ENCODE results near the gene SLC25A46.
"Not testable (repeated sequence)": the region's sequence is repeated elsewhere in the genome, so short reads cannot be mapped to it uniquely, and the experiment has no call there.

SLC25A46 gene

GRCh38 chr5:110757118-110757729 is 18.4 kb downstream of the SLC25A46 start:
- peak; percentile 52 for DNase-seq

DNA sequence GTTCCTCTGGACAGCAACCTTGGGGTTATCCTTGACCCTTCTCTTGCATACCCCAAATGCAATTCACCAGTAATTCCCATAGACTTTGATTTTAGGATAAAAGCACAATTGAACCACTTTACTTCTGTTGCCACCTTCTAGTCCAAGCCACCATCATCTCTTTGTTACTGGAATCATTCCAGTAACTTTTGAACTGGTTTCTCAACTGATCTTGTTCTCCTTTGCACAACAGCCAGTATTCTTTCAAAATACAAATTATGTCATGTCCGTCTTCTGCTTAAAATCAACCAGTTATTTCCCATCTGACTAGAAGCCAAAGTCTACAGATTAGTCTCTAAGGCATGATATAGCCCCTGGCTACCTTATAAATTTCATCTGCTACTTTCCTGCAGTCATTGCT is 21.4 kb downstream of the SLC25A46 start:
- no peak for DNase-seq

GRCh38 chr5:110768138-110768860 is 29.5 kb downstream of the SLC25A46 start:
- no peak for DNase-seq

DNA sequence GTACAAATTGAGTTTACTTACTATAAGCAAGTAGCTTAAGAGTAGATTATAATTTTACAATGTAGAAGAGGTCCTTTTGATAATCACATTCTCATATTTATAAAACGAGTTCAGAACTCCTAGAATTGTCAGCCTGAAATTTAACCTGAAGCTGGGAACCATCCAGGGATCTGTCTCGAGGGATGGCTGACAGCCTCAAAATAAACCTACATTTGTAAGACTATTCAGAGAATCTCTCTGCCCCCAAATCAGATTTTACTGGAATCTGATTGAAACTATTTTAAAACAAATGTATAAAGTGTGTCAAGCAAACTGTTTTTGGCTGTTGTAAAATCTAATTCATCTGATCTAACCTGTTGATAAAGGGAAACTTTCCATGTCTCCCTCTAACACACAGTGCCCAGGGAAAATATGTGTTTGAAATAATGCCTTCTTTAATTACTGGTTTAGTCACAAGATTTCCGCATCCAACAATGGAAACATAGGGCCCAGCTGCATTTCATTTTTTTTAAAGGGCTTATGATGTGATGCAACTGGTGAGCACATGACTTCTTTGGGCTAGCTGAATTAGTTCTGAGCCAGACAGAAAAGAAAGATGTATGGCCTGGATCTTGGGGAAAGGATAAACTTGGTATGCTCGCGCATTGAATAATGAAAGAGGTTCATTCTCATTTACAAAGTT is 30.3 kb downstream of the SLC25A46 start:
- no peak for DNase-seq

- DNase-seq: no peak
Measured at GRCh38 chr5:110770286-110770685, 31.5 kb downstream of the SLC25A46 start.

- DNase-seq: no peak
Measured at GRCh38 chr5:110784901-110785300, 46.1 kb downstream of the SLC25A46 start.

DNA sequence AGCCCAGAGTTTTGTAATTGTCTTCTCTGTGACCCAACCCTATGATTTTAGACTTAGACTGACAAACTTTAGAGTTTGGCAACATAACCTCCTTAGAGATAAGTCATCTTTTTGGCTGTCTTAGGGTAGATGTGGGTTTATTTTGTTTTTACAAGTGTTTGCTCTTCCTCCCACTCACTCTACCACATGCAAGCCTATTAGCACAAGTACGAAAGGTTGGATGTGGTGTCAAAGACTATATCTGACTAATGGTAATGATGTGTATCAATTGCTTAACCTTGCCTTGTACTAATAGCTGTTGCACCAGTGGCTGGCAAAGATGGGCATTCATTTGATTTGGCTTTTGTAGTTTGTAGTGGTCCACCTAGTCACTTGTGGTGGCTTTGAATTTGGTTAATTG is 46.5 kb downstream of the SLC25A46 start:
- peak; percentile 1 for DNase-seq

GRCh38 chr5:110788006-110788405 is 49.2 kb downstream of the SLC25A46 start:
- DNase-seq: not testable (repeated sequence)

DNA sequence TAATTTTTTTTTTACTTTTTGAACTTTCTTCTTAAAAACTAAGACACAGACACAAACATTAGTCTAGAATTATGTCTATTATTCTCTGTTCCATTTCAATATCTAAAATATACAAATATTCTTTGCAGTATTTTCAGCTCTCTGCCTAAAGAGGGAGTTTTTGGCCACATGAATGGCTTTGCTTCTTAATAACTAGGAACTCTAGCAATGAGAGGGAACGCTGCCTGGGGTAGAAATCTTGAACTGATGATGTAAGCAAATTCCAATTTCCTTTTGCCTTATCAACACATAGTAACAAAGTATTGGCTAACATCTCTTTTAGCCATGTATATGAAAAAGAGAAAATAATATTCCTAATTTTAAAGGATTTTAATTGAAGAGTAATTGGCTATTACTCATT is 51.9 kb downstream of the SLC25A46 start:
- DNase-seq: no peak

DNA sequence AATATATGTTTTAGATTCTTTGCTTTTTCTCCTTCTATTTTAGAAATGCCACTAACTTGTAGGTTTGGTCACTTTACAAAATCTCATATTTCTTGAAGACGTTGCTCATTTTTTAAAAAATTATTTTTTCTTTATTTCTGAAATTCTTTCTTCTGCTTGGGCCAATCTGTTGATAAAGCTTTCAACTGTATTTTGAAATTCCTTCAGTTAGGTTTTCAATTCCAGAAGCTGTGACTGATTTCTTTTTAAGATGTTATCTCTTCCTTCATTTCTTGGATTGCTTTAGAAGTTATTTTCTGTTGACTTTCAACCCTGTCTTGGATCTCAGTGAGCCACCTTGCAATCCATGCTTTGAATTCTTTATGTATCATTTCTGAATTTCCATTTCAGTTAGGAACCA is 64.2 kb downstream of the SLC25A46 start:
- no peak for DNase-seq

GRCh38 chr5:110803467-110804326 is 64.9 kb downstream of the SLC25A46 start:
- no peak for DNase-seq

GRCh38 chr5:110807169-110807568 is 68.4 kb downstream of the SLC25A46 start:
- no peak for DNase-seq

DNA sequence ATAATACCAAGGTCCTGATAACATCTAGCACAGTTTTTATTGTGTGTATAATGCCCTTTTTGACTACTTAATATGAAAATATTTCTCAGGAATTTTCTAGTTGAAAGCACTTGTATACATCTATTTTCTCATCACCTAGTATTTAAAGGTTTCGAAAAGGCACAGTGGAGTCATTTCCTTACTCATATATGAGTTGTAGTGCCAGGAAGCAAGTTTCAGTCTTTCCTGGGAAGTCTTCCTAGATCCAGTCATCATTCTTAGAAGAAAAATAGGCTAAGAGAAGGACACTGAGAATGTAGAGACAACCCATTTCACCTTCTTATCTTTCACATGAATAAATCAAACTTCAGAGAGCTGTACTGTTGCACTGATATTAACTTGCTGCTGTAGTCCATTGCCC is 70.2 kb downstream of the SLC25A46 start:
- DNase-seq: no peak
